Measurements from ENCODE around the gene GABRB1. TPM values are rescaled to one million over a fixed set of nuclear protein-coding genes. Genes with fewer than 3 reads are reported as not detected.
"Not testable (repeated sequence)": the region's sequence is repeated elsewhere in the genome, so short reads cannot be mapped to it uniquely, and the experiment has no call there.

Gene GABRB1
- total RNA-seq, 1 donor from 2014 or later: not detected

DNA sequence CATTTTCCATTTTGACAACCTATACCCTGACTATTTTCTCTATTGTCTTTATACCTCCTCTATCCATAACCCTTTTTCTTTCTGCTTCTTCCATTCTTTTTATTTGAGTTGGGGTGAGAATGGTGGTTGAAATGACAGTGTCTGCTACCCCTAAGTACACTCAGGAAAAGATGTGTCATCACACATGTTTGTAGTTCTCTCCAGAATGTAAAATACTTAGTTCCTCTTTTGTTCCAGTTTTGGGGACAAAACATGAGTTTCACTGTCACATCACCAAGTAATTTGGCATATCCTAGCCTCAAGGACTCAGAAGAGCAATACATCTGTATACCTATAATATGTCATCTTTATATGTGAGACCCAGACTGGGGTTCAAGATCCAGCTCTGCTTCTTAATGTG lies 341.8 kb downstream of the GABRB1 start:
- no peak for TF ChIP-seq CTCF (IDR thresholded peaks at IDR 0.05; ENCODE audit: insufficient read depth, low read length, severe bottlenecking)
- Histone ChIP-seq H3K36me3 (ENCODE audit: control insufficient read depth, insufficient read depth, low read length) (no peaks in the 10 kb centered on the region), H3K4me3 (ENCODE audit: low read depth, low read length) (no peak overlapping the region), H3K27me3 (ENCODE audit: control insufficient read depth, insufficient read depth, low read length) (no peaks in the 10 kb centered on the region)
- FAIRE-seq: no peak
- no peak for DNase-seq (ENCODE audit: low read depth)

- Histone ChIP-seq H3K4me3 (ENCODE audit: low read depth, low read length) (no peak overlapping the region), H3K27me3 (ENCODE audit: control insufficient read depth, insufficient read depth, low read length) (no peaks in the 10 kb centered on the region), H3K36me3 (ENCODE audit: control insufficient read depth, insufficient read depth, low read length) (no peaks in the 10 kb centered on the region)
- FAIRE-seq: no peak
- no peak for DNase-seq (ENCODE audit: low read depth)
- TF ChIP-seq CTCF (IDR thresholded peaks at IDR 0.05; ENCODE audit: insufficient read depth, low read length, severe bottlenecking): no peak
Measured at GRCh38 chr4:47373709-47374108, 342.3 kb downstream of the GABRB1 start.

GRCh38 chr4:47374477-47374876 lies 343.1 kb downstream of the GABRB1 start:
- FAIRE-seq (no peak), DNase-seq (ENCODE audit: low read depth) (no peak)
- H3K27me3 ChIP-seq (ENCODE audit: control insufficient read depth, insufficient read depth, low read length): no peaks in the 10 kb centered on the region
- no peaks in the 10 kb centered on the region for H3K36me3 ChIP-seq (ENCODE audit: control insufficient read depth, insufficient read depth, low read length)
- H3K4me3 ChIP-seq (ENCODE audit: low read depth, low read length): no peak overlapping the region
- TF ChIP-seq CTCF (IDR thresholded peaks at IDR 0.05; ENCODE audit: insufficient read depth, low read length, severe bottlenecking): no peak

GRCh38 chr4:47378021-47378530 lies 346.7 kb downstream of the GABRB1 start:
- not testable (repeated sequence) for H3K4me3 ChIP-seq (ENCODE audit: low read depth, low read length); H3K27me3 ChIP-seq (ENCODE audit: control insufficient read depth, insufficient read depth, low read length); DNase-seq (ENCODE audit: low read depth); H3K36me3 ChIP-seq (ENCODE audit: control insufficient read depth, insufficient read depth, low read length); FAIRE-seq

GRCh38 chr4:47381172-47381571 lies 349.8 kb downstream of the GABRB1 start:
- H3K36me3 ChIP-seq (ENCODE audit: control insufficient read depth, insufficient read depth, low read length): no peaks in the 10 kb centered on the region
- no peak for FAIRE-seq
- DNase-seq (ENCODE audit: low read depth): no peak
- no peaks in the 10 kb centered on the region for H3K27me3 ChIP-seq (ENCODE audit: control insufficient read depth, insufficient read depth, low read length)
- TF ChIP-seq CTCF (IDR thresholded peaks at IDR 0.05; ENCODE audit: insufficient read depth, low read length, severe bottlenecking): no peak
- H3K4me3 ChIP-seq (ENCODE audit: low read depth, low read length): no peak overlapping the region

DNA sequence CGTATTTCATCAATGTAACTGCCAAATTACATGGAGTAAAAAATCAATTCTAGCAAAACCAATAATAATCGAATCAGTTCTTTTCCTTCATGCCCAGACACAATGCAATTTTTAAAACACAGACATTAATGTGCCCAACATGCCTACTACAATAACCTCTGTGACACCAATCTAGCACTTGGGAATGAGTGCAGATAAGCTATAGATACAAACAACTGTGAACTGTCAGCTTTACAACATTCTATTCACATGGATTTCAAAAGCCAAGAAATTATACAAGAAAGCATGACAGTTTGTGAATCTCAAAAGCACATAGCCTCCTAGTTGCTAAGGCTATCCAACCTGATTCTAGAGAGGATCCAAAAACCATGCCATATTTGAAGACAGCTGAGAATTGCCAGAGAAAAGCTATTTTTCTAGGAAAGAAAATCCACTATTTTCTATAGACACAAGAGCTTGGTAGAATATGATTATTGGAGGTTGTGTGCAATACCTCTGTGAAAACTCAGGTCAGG lies 351.5 kb downstream of the GABRB1 start:
- DNase-seq (ENCODE audit: low read depth): no peak
- TF ChIP-seq CTCF (IDR thresholded peaks at IDR 0.05; ENCODE audit: insufficient read depth, low read length, severe bottlenecking): no peak
- FAIRE-seq: no peak
- Histone ChIP-seq H3K36me3 (ENCODE audit: control insufficient read depth, insufficient read depth, low read length) (no peaks in the 10 kb centered on the region), H3K4me3 (ENCODE audit: low read depth, low read length) (no peak overlapping the region), H3K27me3 (ENCODE audit: control insufficient read depth, insufficient read depth, low read length) (no peaks in the 10 kb centered on the region)
